ENCODE data around the gene HSPG2. TPM values are rescaled to one million over a fixed set of nuclear protein-coding genes. Genes with fewer than 3 reads are reported as not detected.

HSPG2 gene
- total RNA-seq, 1 donor from 2014 or later, result 152 TPM

DNA sequence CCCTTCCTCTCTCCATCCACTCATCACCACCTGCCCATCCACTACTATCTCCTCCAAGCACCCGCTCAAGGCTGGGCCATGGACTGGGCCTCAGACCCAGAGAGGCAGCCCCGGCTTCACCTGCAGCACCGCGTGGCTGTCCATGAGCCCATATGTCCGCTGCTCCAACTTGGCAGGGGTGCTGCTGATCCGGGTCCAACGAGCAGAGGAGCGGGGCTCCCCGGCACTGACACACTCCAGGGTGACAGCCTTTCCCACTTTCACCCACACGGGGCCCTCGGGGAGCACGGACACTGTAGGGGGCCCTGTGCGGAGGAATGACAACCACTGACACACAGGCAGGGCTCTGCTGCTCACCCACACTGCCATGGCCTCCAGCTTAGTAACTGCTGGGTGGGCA lies 96.1 kb downstream of the HSPG2 start:
- H3K36me3 ChIP-seq (ENCODE audit: control insufficient read depth in 3 of 3, insufficient read depth in 3 of 3, low read length in 3 of 3), result peaks cover 48 to 70% (median 65%) of the 10 kb centered on the region in 3 donors
- no peak overlapping the region for H3K27ac ChIP-seq (ENCODE audit: low read depth, low read length)
- no peak overlapping the region for H3K4me3 ChIP-seq (ENCODE audit: low read length in 3 of 3)
- H3K9ac ChIP-seq (ENCODE audit: low read depth in 1 of 3, low read length in 3 of 3), result no peak overlapping the region
- no peaks in the 10 kb centered on the region for H3K9me3 ChIP-seq (ENCODE audit: control insufficient read depth in 3 of 3, low read length in 3 of 3)
- no peaks in the 10 kb centered on the region for H3K27me3 ChIP-seq (ENCODE audit: control insufficient read depth in 3 of 3, insufficient read depth in 3 of 3, low read length in 3 of 3)
- peaks cover 0 to 5% (median 3%) of the 10 kb centered on the region in 3 donors for H3K4me1 ChIP-seq (ENCODE audit: control insufficient read depth in 3 of 3, insufficient read depth in 3 of 3, low read length in 3 of 3)

DNA sequence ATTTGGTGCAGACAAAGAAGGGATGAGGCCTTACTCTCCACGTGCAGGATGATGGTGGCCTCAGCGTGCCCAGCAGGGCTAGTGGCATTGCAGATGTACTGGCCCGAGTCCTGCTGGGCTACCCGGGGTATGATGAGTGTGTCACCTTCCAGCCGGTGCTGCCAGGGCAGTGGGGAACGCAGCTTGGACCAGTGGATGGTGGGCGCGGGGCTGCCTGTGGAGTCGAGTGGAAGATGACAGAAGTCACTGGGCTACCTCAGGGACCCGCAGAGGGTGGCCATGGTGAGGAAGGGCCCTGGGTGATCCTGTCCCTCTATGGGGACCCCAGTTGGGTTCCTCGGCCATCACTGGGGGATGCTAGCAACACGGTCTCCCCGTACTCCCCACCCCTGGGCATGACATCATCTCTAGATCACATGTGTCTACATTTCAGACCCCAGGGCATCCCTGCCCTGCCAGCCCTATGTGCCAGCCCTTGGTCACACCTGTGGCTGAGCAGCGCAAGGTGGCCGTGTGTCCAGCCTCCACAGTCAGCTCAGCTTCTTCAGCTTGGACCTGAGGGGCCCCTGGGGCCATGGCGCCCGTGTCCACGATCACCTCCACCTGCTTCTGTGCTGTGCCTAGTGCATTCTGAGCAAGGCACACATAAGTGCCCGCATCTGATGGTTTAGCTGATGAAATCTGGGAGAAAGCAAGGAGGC lies 97.6 kb downstream of the HSPG2 start:
- Histone ChIP-seq H3K9me3 (ENCODE audit: control insufficient read depth in 3 of 3, low read length in 3 of 3) (peaks cover 0 to 3% (median 0%) of the 10 kb centered on the region in 3 donors), H3K36me3 (ENCODE audit: control insufficient read depth in 3 of 3, insufficient read depth in 3 of 3, low read length in 3 of 3) (peaks cover 55 to 77% (median 75%) of the 10 kb centered on the region in 3 donors), H3K4me1 (ENCODE audit: control insufficient read depth in 3 of 3, insufficient read depth in 3 of 3, low read length in 3 of 3) (no peaks in the 10 kb centered on the region)

DNA sequence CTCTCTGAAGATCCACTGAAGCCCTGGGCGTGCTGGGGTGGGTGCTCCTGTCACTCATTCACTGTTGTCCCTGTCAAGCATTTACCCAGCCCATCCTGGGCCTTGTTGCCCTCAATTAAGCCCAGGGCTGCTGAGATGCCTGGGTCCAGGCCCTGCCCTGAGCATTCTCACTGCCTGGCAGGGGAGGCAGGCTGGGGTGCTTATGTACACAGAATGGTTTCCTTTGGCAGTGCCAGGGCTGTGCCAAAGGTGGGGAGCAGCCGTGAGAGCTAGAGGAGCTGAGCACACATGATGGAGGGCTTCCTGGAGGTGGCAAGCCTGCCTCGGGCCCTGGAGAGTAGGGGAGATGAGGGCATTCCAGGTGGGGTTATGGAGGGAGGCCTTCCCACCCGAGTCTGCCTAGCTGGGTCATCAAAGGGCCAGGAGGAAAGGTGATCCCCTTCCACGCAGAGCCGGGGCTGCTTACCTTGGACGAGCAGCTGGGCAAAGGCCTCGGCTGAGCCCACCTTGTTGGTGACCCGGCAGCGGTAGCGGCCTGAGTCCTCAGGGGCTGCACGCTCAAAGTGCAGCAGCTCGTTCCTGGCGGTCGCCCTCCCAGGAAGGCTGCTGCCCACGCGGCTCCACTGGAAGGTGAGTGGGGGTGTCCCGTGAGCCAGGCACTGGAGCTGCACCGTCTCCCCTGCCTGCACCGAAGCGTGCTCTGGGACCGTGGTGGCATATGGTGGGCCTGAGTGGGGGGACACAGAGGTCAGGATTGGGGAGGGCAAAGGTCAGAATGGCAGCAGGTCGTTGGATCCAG lies 98.6 kb downstream of the HSPG2 start:
- H3K4me3 ChIP-seq (ENCODE audit: low read length in 3 of 3), result no peak overlapping the region
- no peak overlapping the region for H3K27ac ChIP-seq (ENCODE audit: low read depth, low read length)
- no peaks in the 10 kb centered on the region for H3K4me1 ChIP-seq (ENCODE audit: control insufficient read depth in 3 of 3, insufficient read depth in 3 of 3, low read length in 3 of 3)
- no peaks in the 10 kb centered on the region for H3K27me3 ChIP-seq (ENCODE audit: control insufficient read depth in 3 of 3, insufficient read depth in 3 of 3, low read length in 3 of 3)
- H3K9me3 ChIP-seq (ENCODE audit: control insufficient read depth in 3 of 3, low read length in 3 of 3), result peaks cover 0 to 7% (median 0%) of the 10 kb centered on the region in 3 donors
- H3K9ac ChIP-seq (ENCODE audit: low read depth in 1 of 3, low read length in 3 of 3), result no peak overlapping the region
- peaks cover 62 to 80% (median 79%) of the 10 kb centered on the region in 3 donors for H3K36me3 ChIP-seq (ENCODE audit: control insufficient read depth in 3 of 3, insufficient read depth in 3 of 3, low read length in 3 of 3)

More for the DNA sequence above, 97.6 kb downstream of the HSPG2 start:
- H3K27me3 ChIP-seq (ENCODE audit: control insufficient read depth in 3 of 3, insufficient read depth in 3 of 3, low read length in 3 of 3), result no peaks in the 10 kb centered on the region
- no peak overlapping the region for H3K27ac ChIP-seq (ENCODE audit: low read depth, low read length)
- H3K4me3 ChIP-seq (ENCODE audit: low read length in 3 of 3), result no peak overlapping the region
- H3K9ac ChIP-seq (ENCODE audit: low read depth in 1 of 3, low read length in 3 of 3), result no peak overlapping the region

DNA sequence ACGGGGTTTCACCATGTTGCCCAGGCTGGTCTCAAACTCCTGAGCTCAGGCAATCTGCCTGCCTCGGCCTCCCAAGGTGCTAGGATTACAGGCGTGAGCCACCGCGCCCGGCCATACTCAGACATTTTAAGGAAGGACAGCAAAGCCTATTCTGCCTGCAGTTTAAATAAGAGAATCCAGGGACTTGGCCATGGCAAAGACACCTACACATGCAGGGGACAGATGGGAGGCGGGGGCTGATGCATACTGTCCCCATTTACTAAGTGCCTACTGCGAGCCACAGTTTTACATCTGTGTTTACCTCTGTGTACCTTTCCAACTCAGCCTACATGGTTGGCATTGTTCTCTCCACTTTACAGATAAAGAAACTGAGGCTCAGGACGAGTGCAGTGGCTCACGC lies 99.6 kb downstream of the HSPG2 start:
- Histone ChIP-seq H3K9me3 (ENCODE audit: control insufficient read depth in 3 of 3, low read length in 3 of 3) (peaks cover 0 to 7% (median 0%) of the 10 kb centered on the region in 3 donors), H3K36me3 (ENCODE audit: control insufficient read depth in 3 of 3, insufficient read depth in 3 of 3, low read length in 3 of 3) (peaks cover 64 to 82% (median 80%) of the 10 kb centered on the region in 3 donors)

DNA sequence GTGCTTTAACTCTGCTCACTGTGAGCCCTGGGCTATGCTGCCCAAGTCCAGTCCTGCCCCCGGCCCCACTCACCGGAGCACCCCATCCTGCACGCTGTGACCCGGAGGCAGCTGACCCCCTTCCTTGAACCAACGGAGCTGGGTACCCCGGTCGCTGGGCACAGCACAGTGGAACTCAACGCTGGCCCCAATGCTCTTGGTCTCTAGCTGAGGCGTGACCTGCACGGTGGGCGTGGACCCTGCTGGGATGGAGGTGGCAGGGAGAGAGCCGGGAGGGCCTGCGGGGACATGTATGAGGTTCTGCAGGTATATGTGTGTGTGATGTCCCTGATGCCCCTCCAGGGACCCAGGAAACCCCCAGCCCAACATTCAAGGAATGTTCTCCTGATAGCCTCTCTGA lies 100.4 kb downstream of the HSPG2 start:
- H3K36me3 ChIP-seq (ENCODE audit: control insufficient read depth in 3 of 3, insufficient read depth in 3 of 3, low read length in 3 of 3), result peaks cover 61 to 82% (median 81%) of the 10 kb centered on the region in 3 donors

More for the DNA sequence above, 99.6 kb downstream of the HSPG2 start:
- H3K27ac ChIP-seq (ENCODE audit: low read depth, low read length), result no peak overlapping the region
- H3K4me1 ChIP-seq (ENCODE audit: control insufficient read depth in 3 of 3, insufficient read depth in 3 of 3, low read length in 3 of 3), result no peaks in the 10 kb centered on the region
- no peaks in the 10 kb centered on the region for H3K27me3 ChIP-seq (ENCODE audit: control insufficient read depth in 3 of 3, insufficient read depth in 3 of 3, low read length in 3 of 3)
- H3K4me3 ChIP-seq (ENCODE audit: low read length in 3 of 3), result no peak overlapping the region
- no peak overlapping the region for H3K9ac ChIP-seq (ENCODE audit: low read depth in 1 of 3, low read length in 3 of 3)

DNA sequence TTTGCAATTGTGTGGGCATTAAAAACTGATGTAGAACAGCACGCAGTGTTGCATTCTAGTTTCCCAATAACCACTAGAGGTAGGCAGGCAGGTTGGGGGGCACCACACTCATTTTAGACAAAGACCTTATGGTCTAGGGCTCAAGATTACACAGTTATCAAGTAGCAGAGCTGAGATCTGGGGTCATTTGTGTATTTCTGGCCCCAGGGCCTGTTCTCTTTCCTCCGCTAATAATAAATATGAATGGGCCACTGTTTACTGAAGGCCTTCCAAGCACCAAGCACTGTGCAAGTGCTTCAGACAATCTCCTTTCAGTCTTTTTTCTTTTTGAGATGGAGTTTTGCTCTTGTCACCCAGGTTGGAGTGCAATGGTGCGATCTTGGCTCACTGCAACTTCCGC lies 101.1 kb downstream of the HSPG2 start:
- Histone ChIP-seq H3K27ac (ENCODE audit: low read depth, low read length) (no peak overlapping the region), H3K27me3 (ENCODE audit: control insufficient read depth in 3 of 3, insufficient read depth in 3 of 3, low read length in 3 of 3) (no peaks in the 10 kb centered on the region), H3K36me3 (ENCODE audit: control insufficient read depth in 3 of 3, insufficient read depth in 3 of 3, low read length in 3 of 3) (peaks cover 62 to 81% (median 81%) of the 10 kb centered on the region in 3 donors), H3K4me1 (ENCODE audit: control insufficient read depth in 3 of 3, insufficient read depth in 3 of 3, low read length in 3 of 3) (no peaks in the 10 kb centered on the region), H3K9ac (ENCODE audit: low read depth in 1 of 3, low read length in 3 of 3) (no peak overlapping the region), H3K4me3 (ENCODE audit: low read length in 3 of 3) (no peak overlapping the region), H3K9me3 (ENCODE audit: control insufficient read depth in 3 of 3, low read length in 3 of 3) (peaks cover 0 to 7% (median 0%) of the 10 kb centered on the region in 3 donors)

More for the DNA sequence above, 100.4 kb downstream of the HSPG2 start:
- Histone ChIP-seq H3K4me3 (ENCODE audit: low read length in 3 of 3) (no peak overlapping the region), H3K4me1 (ENCODE audit: control insufficient read depth in 3 of 3, insufficient read depth in 3 of 3, low read length in 3 of 3) (no peaks in the 10 kb centered on the region), H3K9ac (ENCODE audit: low read depth in 1 of 3, low read length in 3 of 3) (no peak overlapping the region), H3K27ac (ENCODE audit: low read depth, low read length) (no peak overlapping the region), H3K9me3 (ENCODE audit: control insufficient read depth in 3 of 3, low read length in 3 of 3) (peaks cover 0 to 7% (median 0%) of the 10 kb centered on the region in 3 donors), H3K27me3 (ENCODE audit: control insufficient read depth in 3 of 3, insufficient read depth in 3 of 3, low read length in 3 of 3) (no peaks in the 10 kb centered on the region)

DNA sequence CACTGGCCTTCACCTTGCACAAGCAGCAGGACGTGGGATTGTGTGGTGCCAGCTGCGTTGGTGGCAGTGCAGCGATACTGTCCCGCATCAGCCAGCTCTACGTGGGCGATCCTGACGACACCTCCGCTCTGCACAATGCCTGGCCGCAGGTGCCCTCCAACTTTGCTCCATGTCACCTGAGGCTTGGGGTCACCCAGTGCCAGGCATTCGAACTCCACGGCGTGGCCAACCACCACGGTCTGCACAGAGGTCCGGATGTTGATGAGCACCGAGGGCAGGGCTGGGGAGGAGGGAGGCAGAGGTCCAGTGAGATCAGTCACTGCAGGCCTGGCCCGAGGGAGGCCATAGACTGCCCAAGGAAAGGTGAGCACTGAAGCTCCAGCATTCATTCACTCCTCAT lies 102.4 kb downstream of the HSPG2 start:
- H3K27me3 ChIP-seq (ENCODE audit: control insufficient read depth in 3 of 3, insufficient read depth in 3 of 3, low read length in 3 of 3), result no peaks in the 10 kb centered on the region
- H3K4me3 ChIP-seq (ENCODE audit: low read length in 3 of 3), result no peak overlapping the region
- H3K36me3 ChIP-seq (ENCODE audit: control insufficient read depth in 3 of 3, insufficient read depth in 3 of 3, low read length in 3 of 3), result peaks cover 63 to 84% (median 83%) of the 10 kb centered on the region in 3 donors
- no peaks in the 10 kb centered on the region for H3K4me1 ChIP-seq (ENCODE audit: control insufficient read depth in 3 of 3, insufficient read depth in 3 of 3, low read length in 3 of 3)
- H3K27ac ChIP-seq (ENCODE audit: low read depth, low read length), result no peak overlapping the region
- H3K9me3 ChIP-seq (ENCODE audit: control insufficient read depth in 3 of 3, low read length in 3 of 3), result peaks cover 0 to 7% (median 0%) of the 10 kb centered on the region in 3 donors
- H3K9ac ChIP-seq (ENCODE audit: low read depth in 1 of 3, low read length in 3 of 3), result no peak overlapping the region

DNA sequence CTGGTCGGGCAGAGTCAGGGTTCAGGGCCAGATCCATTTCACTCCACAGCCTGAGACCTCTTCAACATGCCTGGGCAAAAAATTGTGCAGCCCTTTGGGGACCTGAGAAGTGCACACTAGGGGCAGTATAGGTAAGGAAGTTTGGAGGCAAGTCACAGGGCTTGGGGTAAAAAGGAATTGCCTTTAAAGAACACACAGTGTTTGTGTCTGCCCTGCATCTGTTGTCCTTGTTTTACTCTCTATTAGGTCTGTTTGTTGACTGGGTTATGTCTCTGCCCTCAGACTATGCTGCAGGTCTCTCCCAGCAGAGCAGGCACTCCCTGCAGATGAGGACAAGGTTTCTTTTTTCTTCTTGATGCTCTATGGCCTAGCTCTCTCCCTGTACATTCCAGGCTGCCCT lies 103.0 kb downstream of the HSPG2 start:
- no peak overlapping the region for H3K9ac ChIP-seq (ENCODE audit: low read depth in 1 of 3, low read length in 3 of 3)
- H3K27me3 ChIP-seq (ENCODE audit: control insufficient read depth in 3 of 3, insufficient read depth in 3 of 3, low read length in 3 of 3), result no peaks in the 10 kb centered on the region
- H3K27ac ChIP-seq (ENCODE audit: low read depth, low read length), result no peak overlapping the region
- H3K4me1 ChIP-seq (ENCODE audit: control insufficient read depth in 3 of 3, insufficient read depth in 3 of 3, low read length in 3 of 3), result no peaks in the 10 kb centered on the region
- peaks cover 0 to 7% (median 0%) of the 10 kb centered on the region in 3 donors for H3K9me3 ChIP-seq (ENCODE audit: control insufficient read depth in 3 of 3, low read length in 3 of 3)
- H3K36me3 ChIP-seq (ENCODE audit: control insufficient read depth in 3 of 3, insufficient read depth in 3 of 3, low read length in 3 of 3), result peaks cover 61 to 84% (median 82%) of the 10 kb centered on the region in 3 donors
- H3K4me3 ChIP-seq (ENCODE audit: low read length in 3 of 3), result no peak overlapping the region

DNA sequence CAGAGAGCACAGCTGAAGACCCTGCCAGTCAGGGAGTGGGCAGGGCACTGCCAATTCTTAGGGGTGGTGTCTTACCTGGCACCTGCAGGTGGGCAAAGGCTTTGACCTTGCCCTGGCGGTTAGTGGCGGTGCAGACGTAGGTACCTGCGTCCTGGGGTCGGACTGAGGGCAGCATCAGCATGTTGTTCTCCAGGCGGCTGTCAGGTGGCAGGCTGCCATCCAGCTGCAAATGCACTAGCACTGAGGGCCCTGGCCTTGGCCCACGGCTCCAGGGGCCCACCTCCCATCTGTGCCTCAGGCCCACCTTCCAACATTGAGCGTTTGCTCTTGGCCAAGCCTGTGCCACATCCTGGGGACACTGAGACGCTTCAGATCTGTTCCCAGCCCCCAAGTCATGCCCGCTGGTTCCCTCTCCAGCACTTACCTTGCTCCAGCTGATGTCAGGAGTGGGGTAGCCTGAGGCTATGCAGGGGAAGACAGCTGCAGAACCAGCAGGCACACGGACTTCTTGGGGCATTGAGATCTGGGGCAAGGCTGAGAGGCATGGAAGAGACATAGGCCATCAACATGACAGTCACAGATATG lies 103.6 kb downstream of the HSPG2 start:
- no peaks in the 10 kb centered on the region for H3K27me3 ChIP-seq (ENCODE audit: control insufficient read depth in 3 of 3, insufficient read depth in 3 of 3, low read length in 3 of 3)
- no peak overlapping the region for H3K4me3 ChIP-seq (ENCODE audit: low read length in 3 of 3)
- H3K36me3 ChIP-seq (ENCODE audit: control insufficient read depth in 3 of 3, insufficient read depth in 3 of 3, low read length in 3 of 3), result peaks cover 61 to 84% (median 82%) of the 10 kb centered on the region in 3 donors
- peaks cover 0 to 7% (median 0%) of the 10 kb centered on the region in 3 donors for H3K9me3 ChIP-seq (ENCODE audit: control insufficient read depth in 3 of 3, low read length in 3 of 3)
- H3K27ac ChIP-seq (ENCODE audit: low read depth, low read length), result no peak overlapping the region
- H3K4me1 ChIP-seq (ENCODE audit: control insufficient read depth in 3 of 3, insufficient read depth in 3 of 3, low read length in 3 of 3), result no peaks in the 10 kb centered on the region
- H3K9ac ChIP-seq (ENCODE audit: low read depth in 1 of 3, low read length in 3 of 3), result no peak overlapping the region
